Measurements from ENCODE around the gene ATP5PO. TPM values are rescaled to one million over a fixed set of nuclear protein-coding genes. Genes with fewer than 3 reads are reported as not detected.

The ATP5PO gene
- total and polyA plus RNA-seq, 3 donors from 2014 or later = 127 to 279 (median 136) TPM

- TF ChIP-seq POLR2A (IDR thresholded peaks at IDR 0.05) (no peak), CTCF (IDR thresholded peaks at IDR 0.05) (no peak)
- Histone ChIP-seq H3K36me3 (ENCODE audit: low read depth, missing control alignments) (no peaks in the 10 kb centered on the region), H3K9me3 (no peaks in the 10 kb centered on the region), H3K27me3 (no peaks in the 10 kb centered on the region), H3K27ac (peak overlapping the region in 1 of 2 donors; percentile 0), H3K4me1 (peaks cover 4% of the 10 kb centered on the region), H3K4me3 (no peak overlapping the region)
- intact Hi-C loops (cut with DNase I; ENCODE audit: low total_unique reads) = no loop called here
- no peak for DNase-seq
- 94 to 96% methylated on average over 3 of the region's 3 CpGs for WGBS, 2 donors
Measured at GRCh38 chr21:33898586-33898985, 17.0 kb downstream of the ATP5PO start.

GRCh38 chr21:33897739-33898138 is 17.9 kb downstream of the ATP5PO start:
- H3K9me3 ChIP-seq = no peaks in the 10 kb centered on the region
- H3K4me1 ChIP-seq = peaks cover 4% of the 10 kb centered on the region
- H3K36me3 ChIP-seq (ENCODE audit: low read depth, missing control alignments) = no peaks in the 10 kb centered on the region
- H3K4me3 ChIP-seq = no peak overlapping the region
- DNase-seq = no peak
- intact Hi-C loops (cut with DNase I; ENCODE audit: low total_unique reads) = no loop called here
- no peak overlapping the region for H3K27ac ChIP-seq
- no peaks in the 10 kb centered on the region for H3K27me3 ChIP-seq
- no peak for TF ChIP-seq CTCF (IDR thresholded peaks at IDR 0.05)
- TF ChIP-seq POLR2A (IDR thresholded peaks at IDR 0.05) = no peak
- WGBS, 2 donors = 91 to 97% methylated on average over 3 of the region's 3 CpGs

GRCh38 chr21:33897098-33897497 is 18.5 kb downstream of the ATP5PO start:
- WGBS, 2 donors = 87 to 90% methylated on average over 5 of the region's 5 CpGs
- DNase-seq = no peak
- Histone ChIP-seq H3K27me3 (no peaks in the 10 kb centered on the region), H3K4me1 (peaks cover 4% of the 10 kb centered on the region), H3K36me3 (ENCODE audit: low read depth, missing control alignments) (no peaks in the 10 kb centered on the region), H3K9me3 (no peaks in the 10 kb centered on the region), H3K4me3 (no peak overlapping the region), H3K27ac (no peak overlapping the region)
- TF ChIP-seq CTCF (IDR thresholded peaks at IDR 0.05) (no peak), POLR2A (IDR thresholded peaks at IDR 0.05) (no peak)
- intact Hi-C loops (cut with DNase I; ENCODE audit: low total_unique reads) = no loop called here

- no peak for TF ChIP-seq CTCF (IDR thresholded peaks at IDR 0.05)
- Histone ChIP-seq H3K27ac (no peak overlapping the region), H3K27me3 (no peaks in the 10 kb centered on the region), H3K9me3 (no peaks in the 10 kb centered on the region), H3K36me3 (ENCODE audit: low read depth, missing control alignments) (no peaks in the 10 kb centered on the region), H3K4me1 (peaks cover 4% of the 10 kb centered on the region), H3K4me3 (no peak overlapping the region)
- intact Hi-C loops (cut with DNase I; ENCODE audit: low total_unique reads) = no loop called here
- 87 to 90% methylated on average over 6 of the region's 6 CpGs for WGBS, 2 donors
- DNase-seq = no peak
Measured at GRCh38 chr21:33896691-33897090, 18.9 kb downstream of the ATP5PO start.

- H3K27ac ChIP-seq = no peak overlapping the region
- WGBS, 2 donors = 56 to 71% methylated on average over 28 of the region's 28 CpGs
- intact Hi-C loops (cut with DNase I; ENCODE audit: low total_unique reads) = no loop called here
- H3K9me3 ChIP-seq = no peaks in the 10 kb centered on the region
- peaks cover 15% of the 10 kb centered on the region for H3K4me1 ChIP-seq
- H3K4me3 ChIP-seq = no peak overlapping the region
- DNase-seq = no peak
- TF ChIP-seq POLR2A (IDR thresholded peaks at IDR 0.05) (no peak), CTCF (IDR thresholded peaks at IDR 0.05) (no peak)
- H3K27me3 ChIP-seq = no peaks in the 10 kb centered on the region
- H3K36me3 ChIP-seq (ENCODE audit: low read depth, missing control alignments) = no peaks in the 10 kb centered on the region
Measured at GRCh38 chr21:33895356-33895755, 20.2 kb downstream of the ATP5PO start.
